Activated CD4-positive, alpha-beta T cell treated with anti-CD3 and anti-CD28 coated beads, Interleukin-2, amount 10 ng/mL, durations not matched to agents 7 days and 5 days (primary cell): ENCODE results near the gene PTPRQ. TPM values are rescaled to one million over a fixed set of nuclear protein-coding genes. Genes with fewer than 3 reads are reported as not detected.

Source experiments
- CTCF ChIA-PET: fragments of 350-600 bp; sonication (Branson Sonifier 250); formaldehyde crosslinking; loops from one replicate; lab custom pipeline; 2021; ENCODE audit warnings: antibody characterized with exemption; lab: Charles Lee
- POLR2A ChIA-PET: fragments of 350-600 bp; sonication (Branson Sonifier 250); formaldehyde crosslinking; loops from one replicate; lab custom pipeline; 2021; ENCODE audit warnings: antibody characterized with exemption; lab: Charles Lee
- DNase-seq: peaks from one replicate; pipeline ENCODE4 v3.0.0-alpha.2; 2020
- H3K27ac Mint-ChIP-seq: one replicate; pipeline ENCODE4 v1.8.0; 2021; ENCODE audit warnings: mild to moderate bottlenecking, moderate library complexity, mixed read lengths
- H3K27me3 Mint-ChIP-seq: one replicate; pipeline ENCODE4 v1.8.0; 2021; ENCODE audit warnings: mixed read lengths
- H3K36me3 Mint-ChIP-seq: one replicate; pipeline ENCODE4 v1.8.0; 2021; ENCODE audit warnings: low read depth, mixed read lengths
- H3K4me1 Mint-ChIP-seq: one replicate; pipeline ENCODE4 v1.8.0; 2021; ENCODE audit warnings: mixed read lengths
- H3K4me3 Mint-ChIP-seq: one replicate; pipeline ENCODE4 v1.8.0; 2021; ENCODE audit warnings: mild to moderate bottlenecking, moderate library complexity, mixed read lengths
- H3K9me3 Mint-ChIP-seq: one replicate; pipeline ENCODE4 v1.8.0; 2021; ENCODE audit warnings: mixed read lengths
- total RNA-seq, 2 experiments: library from RNA; stranded (reverse); gene quantifications; one replicate each; pipeline ENCODE4 v1.2.3, GENCODE V29; 2021

Gene PTPRQ
- total RNA-seq, 2 experiments from 2014 or later = not detected

DNA sequence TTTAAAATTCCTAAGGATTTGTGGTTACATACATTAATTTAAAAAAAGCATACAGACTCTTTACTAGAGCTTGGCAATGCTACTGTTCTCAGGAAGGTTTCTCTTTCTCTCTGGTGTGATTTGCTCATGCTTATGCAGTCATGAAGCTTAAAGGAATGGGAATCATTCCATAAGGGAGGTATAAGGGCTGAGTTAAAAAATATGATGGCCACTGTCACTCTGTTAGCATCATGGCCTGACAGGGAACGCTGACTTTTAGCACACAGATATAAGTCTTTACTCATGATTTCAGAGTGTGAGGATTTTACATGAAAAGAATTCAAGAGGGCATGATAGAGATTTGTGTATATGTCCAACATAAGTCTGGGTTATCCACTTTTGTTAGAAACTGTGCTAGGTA lies 276.5 kb downstream of the PTPRQ start:
- Mint-ChIP-seq H3K36me3 (no peaks in the 10 kb centered on the region), H3K9me3 (no peaks in the 10 kb centered on the region), H3K27me3 (peaks cover 11% of the 10 kb centered on the region), H3K4me3 (no peak overlapping the region), H3K27ac (no peak overlapping the region), H3K4me1 (no peaks in the 10 kb centered on the region)
- DNase-seq = no peak
- ChIA-PET CTCF (no interaction called here), POLR2A (no interaction called here)

DNA sequence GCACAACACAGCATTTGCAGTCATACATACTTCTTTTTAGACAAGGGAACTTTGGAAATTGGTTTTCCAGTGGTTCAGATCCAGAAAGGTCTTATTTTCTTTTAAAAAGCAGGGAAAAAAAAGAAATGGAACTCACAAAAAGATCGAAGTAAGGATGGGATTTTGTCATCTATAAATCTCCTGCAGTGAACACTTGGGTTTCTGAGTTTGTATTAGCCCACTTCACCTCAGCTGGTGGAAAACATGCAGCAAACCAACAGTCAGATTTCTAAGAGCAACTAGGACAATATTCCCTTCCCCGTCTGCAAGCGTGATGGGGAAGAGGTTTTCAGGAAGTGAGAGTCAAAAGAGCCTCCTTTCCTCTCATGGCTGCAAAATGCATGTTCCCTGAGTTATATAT lies 277.3 kb downstream of the PTPRQ start:
- POLR2A ChIA-PET = no interaction called here
- Mint-ChIP-seq H3K36me3 (no peaks in the 10 kb centered on the region), H3K4me1 (no peaks in the 10 kb centered on the region), H3K27me3 (peaks cover 4% of the 10 kb centered on the region), H3K27ac (no peak overlapping the region), H3K9me3 (no peaks in the 10 kb centered on the region), H3K4me3 (no peak overlapping the region)
- CTCF ChIA-PET = no interaction called here
- no peak for DNase-seq
